ENCODE measurements around the gene ATP2B2. TPM values are rescaled to one million over a fixed set of nuclear protein-coding genes. Genes with fewer than 3 reads are reported as not detected.

ATP2B2 gene
- total and polyA plus RNA-seq, 12 donors: 0.37 to 3.0 (median 1.6) TPM

DNA sequence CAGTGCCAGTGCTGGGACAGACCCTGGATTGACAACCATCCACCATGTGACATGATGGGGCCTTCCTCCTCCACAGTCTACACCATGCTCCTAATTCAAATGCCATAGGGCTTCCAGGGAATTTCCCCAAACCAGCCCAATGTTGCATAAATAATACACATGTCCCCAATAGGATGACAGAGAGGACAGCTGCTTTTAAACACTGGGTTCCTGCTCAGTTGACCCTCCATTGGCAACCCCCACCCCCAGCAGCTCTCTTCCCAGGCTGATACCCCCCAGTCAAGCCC lies 28.3 kb upstream of the ATP2B2 start:
- Histone ChIP-seq H3K9me3 (replicated peaks in 1 of 3) (no peaks in the 10 kb centered on the region), H3K4me3 (no peak overlapping the region), H3K36me3 (replicated peaks in 1 of 2) (no peaks in the 10 kb centered on the region), H3K4me1 (replicated peaks in 1 of 2) (no peaks in the 10 kb centered on the region), H3K27ac (no peak overlapping the region), H3K27me3 (no peaks in the 10 kb centered on the region)
- DNase-seq: no peak
- TF ChIP-seq POLR2A (IDR thresholded peaks at IDR 0.05): no peak
- TF ChIP-seq, protein P1, sequence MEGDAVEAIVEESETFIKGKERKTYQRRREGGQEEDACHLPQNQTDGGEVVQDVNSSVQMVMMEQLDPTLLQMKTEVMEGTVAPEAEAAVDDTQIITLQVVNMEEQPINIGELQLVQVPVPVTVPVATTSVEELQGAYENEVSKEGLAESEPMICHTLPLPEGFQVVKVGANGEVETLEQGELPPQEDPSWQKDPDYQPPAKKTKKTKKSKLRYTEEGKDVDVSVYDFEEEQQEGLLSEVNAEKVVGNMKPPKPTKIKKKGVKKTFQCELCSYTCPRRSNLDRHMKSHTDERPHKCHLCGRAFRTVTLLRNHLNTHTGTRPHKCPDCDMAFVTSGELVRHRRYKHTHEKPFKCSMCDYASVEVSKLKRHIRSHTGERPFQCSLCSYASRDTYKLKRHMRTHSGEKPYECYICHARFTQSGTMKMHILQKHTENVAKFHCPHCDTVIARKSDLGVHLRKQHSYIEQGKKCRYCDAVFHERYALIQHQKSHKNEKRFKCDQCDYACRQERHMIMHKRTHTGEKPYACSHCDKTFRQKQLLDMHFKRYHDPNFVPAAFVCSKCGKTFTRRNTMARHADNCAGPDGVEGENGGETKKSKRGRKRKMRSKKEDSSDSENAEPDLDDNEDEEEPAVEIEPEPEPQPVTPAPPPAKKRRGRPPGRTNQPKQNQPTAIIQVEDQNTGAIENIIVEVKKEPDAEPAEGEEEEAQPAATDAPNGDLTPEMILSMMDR (IDR thresholded peaks at IDR 0.05): no peak
- intact Hi-C loops (cut with DNase I): no loop called here

DNA sequence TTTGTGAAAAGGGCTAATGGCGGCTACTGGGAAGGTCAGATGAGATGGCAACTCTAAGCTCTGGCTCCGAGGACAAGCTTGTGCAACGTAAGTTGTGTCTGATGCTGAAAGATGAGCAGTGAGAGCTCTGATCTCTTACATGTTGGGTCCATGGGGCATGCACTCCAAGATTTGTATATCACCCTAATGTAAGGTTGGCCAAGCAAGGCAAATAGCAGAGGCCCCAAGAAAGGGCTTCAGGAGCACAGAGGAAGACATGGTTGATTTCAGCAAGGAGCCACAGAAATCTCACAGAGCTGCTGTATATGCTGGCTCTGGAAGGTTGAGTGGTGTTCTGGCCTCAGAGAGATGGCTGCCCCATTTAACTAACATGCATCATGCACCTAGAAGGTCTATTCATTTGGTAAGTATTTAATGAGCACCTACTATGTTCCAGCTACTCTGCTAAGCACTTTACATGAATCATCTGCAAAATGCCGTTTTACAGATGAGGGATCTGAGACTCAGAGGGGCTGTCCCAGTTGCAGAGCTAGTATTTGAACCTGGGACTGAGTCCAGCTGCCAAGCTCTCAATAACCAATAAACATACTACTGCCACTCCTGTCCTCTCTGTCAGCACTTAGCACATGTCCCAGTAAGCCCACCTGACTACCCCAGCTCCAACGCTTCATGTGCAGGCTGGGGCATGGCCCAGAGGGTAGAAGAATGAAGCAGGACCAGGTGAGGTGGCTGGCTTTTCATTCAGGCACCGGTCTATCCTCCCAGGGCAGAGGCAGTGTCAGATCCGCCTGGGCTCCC lies 27.8 kb upstream of the ATP2B2 start:
- no peaks in the 10 kb centered on the region for H3K36me3 ChIP-seq (replicated peaks in 1 of 2)
- 74 to 90% (median 81%) methylated on average over 4 to 7 of the region's 7 CpGs for WGBS, 4 donors
- TF ChIP-seq POLR2A (IDR thresholded peaks at IDR 0.05): no peak
- TF ChIP-seq, protein P1 (IDR thresholded peaks at IDR 0.05): no peak
- no peaks in the 10 kb centered on the region for H3K27me3 ChIP-seq
- peak in 2 of 7 donors; percentile 1 to 14 for DNase-seq
- no peak overlapping the region for H3K27ac ChIP-seq
- intact Hi-C loops (cut with DNase I): no loop called here
- no peaks in the 10 kb centered on the region for H3K9me3 ChIP-seq (replicated peaks in 1 of 3)
- no peaks in the 10 kb centered on the region for H3K4me1 ChIP-seq (replicated peaks in 1 of 2)
- no peak overlapping the region for H3K4me3 ChIP-seq

DNA sequence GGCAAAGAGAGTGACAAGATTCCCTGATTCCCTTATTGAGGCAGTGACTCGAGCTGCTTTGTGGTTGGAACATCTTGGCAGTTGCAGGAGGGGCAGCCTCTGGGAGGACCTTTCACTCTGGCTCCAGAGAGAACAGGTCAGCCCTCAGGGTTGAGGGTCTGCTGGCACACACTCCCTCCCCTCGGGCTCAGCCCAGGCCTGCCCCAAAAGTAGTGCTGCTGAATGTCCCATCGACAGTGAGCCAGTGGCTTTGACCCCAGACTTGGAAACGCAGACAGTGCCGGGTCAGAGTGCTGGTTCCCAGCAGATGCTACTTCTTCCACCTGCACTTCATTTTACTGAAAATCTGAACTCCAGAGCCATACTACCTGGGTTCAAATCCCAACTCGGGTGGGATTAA lies 25.6 kb upstream of the ATP2B2 start:
- Histone ChIP-seq H3K4me3 (no peak overlapping the region), H3K4me1 (replicated peaks in 1 of 2) (no peaks in the 10 kb centered on the region), H3K27me3 (no peaks in the 10 kb centered on the region), H3K36me3 (replicated peaks in 1 of 2) (no peaks in the 10 kb centered on the region), H3K27ac (no peak overlapping the region), H3K9me3 (replicated peaks in 1 of 3) (no peaks in the 10 kb centered on the region)
- intact Hi-C loops (cut with DNase I): no loop called here
- TF ChIP-seq, protein P1 (IDR thresholded peaks at IDR 0.05): no peak
- no peak for TF ChIP-seq POLR2A (IDR thresholded peaks at IDR 0.05)
- DNase-seq: peak in 1 of 7 donors; percentile 17
- WGBS, 4 donors: 66 to 76% (median 73%) methylated on average over 5 to 6 of the region's 6 CpGs

DNA sequence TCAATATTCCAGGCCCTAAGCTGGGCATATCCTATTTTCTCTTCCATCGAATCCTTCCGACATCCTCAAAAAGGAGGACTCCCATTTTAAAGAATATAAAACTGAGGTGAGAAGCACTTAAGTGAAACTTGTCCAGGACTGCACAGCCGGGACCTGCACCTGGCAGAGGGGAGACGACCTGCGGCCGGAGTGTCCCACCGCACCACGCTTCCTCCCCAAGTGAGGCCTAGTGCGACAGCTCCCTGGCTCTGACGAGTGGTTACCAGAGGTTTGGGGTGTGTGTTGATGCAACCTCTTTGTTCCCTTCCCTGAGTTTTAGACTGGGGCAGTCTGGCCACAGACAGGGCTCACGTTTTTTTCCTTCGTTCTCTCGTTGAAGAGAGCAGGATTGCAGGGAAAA lies 24.9 kb upstream of the ATP2B2 start:
- H3K4me3 ChIP-seq: no peak overlapping the region

More for the DNA sequence above, 24.9 kb upstream of the ATP2B2 start:
- Histone ChIP-seq H3K27ac (no peak overlapping the region), H3K36me3 (replicated peaks in 1 of 2) (no peaks in the 10 kb centered on the region), H3K9me3 (replicated peaks in 1 of 3) (no peaks in the 10 kb centered on the region), H3K4me1 (replicated peaks in 1 of 2) (no peaks in the 10 kb centered on the region), H3K27me3 (no peaks in the 10 kb centered on the region)
- DNase-seq: peak in 1 of 7 donors; percentile 17
- WGBS, 4 donors: 83 to 85% (median 84%) methylated on average over 13 of the region's 13 CpGs
- TF ChIP-seq, protein P1 (IDR thresholded peaks at IDR 0.05): no peak
- no peak for TF ChIP-seq POLR2A (IDR thresholded peaks at IDR 0.05)
- intact Hi-C loops (cut with DNase I): no loop called here
